HG02885 (cell line): ENCODE data around the gene ASGR2.

Experiments used
- ATAC-seq: cut with Tn5 transposase; IDR thresholded peaks from one replicate; pipeline ENCODE4 v1.9.1; 2021; ENCODE audit warnings: mild to moderate bottlenecking; ENCODE audit not compliant: unreplicated experiment, poor library complexity

The ASGR2 gene

GRCh38 chr17:7068268-7068667 is 46.4 kb downstream of the ASGR2 start:
- ATAC-seq = no peak

GRCh38 chr17:7067198-7067597 is 47.4 kb downstream of the ASGR2 start:
- ATAC-seq = no peak

GRCh38 chr17:7064261-7064660 is 50.4 kb downstream of the ASGR2 start:
- no peak for ATAC-seq

- no peak for ATAC-seq
Observed at GRCh38 chr17:7063518-7064094, 51.0 kb downstream of the ASGR2 start.

GRCh38 chr17:7060165-7060891 is 54.3 kb downstream of the ASGR2 start:
- no peak for ATAC-seq

- ATAC-seq = no peak
Observed at GRCh38 chr17:7058831-7059447, 55.7 kb downstream of the ASGR2 start.

- ATAC-seq = no peak
Observed at GRCh38 chr17:7056386-7056785, 58.2 kb downstream of the ASGR2 start.
